HG02870 (cell line): ENCODE data around the gene FYB2.

Experiments used
- ATAC-seq: cut with Tn5 transposase; IDR thresholded peaks from one replicate; pipeline ENCODE4 v1.9.1; 2021; ENCODE audit warnings: mild to moderate bottlenecking, moderate library complexity; ENCODE audit not compliant: unreplicated experiment

Gene FYB2, protein sequence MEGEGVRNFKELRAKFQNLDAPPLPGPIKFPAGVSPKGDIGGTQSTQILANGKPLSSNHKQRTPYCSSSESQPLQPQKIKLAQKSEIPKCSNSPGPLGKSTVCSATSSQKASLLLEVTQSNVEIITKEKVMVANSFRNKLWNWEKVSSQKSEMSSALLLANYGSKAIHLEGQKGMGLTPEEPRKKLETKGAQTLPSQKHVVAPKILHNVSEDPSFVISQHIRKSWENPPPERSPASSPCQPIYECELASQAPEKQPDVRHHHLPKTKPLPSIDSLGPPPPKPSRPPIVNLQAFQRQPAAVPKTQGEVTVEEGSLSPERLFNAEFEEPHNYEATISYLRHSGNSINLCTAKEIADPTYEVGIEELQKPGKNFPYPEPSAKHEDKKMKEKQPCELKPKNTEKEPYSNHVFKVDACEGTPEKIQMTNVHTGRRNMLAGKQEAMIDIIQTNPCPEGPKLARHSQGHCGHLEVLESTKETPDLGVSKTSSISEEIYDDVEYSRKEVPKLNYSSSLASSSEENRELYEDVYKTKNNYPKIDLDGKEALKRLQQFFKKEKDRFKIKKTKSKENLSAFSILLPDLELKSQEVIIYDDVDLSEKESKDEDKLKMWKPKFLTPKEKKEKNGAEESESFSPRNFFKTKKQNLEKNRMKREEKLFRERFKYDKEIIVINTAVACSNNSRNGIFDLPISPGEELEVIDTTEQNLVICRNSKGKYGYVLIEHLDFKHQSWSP

DNA sequence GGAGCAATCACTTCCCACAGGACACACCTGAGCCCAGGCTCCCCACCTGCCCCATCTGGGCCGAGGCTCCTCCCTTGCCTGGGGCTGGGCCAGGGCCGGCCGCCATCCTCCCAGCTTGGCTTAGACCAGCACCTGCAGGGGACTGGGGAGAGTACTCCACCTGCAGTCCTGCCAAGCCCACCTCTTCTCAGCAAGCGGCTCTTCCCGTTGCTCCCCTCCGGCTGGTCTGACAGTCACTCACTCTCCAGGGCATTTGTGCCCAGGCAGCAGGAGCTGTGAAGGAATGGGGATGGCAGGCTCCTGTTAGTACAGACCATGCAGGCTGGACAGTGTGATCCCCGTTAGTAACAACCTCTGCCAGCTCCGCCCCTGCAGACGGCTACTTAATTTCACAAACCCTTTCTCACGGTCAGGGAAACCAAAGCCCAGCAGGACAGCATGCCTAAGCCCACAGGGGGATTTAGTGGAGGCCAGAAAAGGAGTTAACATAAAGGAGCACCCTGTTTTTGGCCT is at the start of gene FYB2:
Gene FYB2 (minus strand): TSS at position 18 of the 513 bp plus-strand sequence. CDS start 114 bp downstream, outside the sequence.
- ATAC-seq = no peak

DNA sequence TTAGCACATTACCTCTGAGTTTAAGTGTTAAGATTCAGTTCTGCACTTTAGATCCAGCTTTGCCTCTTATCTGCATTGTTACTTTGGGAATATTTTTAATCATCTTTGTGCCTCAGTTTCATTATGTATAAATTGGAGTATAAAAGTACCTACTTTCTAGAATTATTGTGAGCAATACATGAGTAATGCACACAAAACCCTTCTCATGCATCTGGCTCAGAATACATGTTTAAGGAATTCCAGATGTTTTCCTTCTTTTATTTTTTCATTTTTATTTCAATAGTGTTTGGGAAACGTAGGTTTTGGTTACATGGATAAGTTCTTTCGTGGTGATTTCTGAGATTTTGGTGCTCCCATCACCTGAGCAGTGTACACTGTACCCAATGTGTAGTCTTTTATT is 49.6 kb upstream of the FYB2 start:
- ATAC-seq = no peak

DNA sequence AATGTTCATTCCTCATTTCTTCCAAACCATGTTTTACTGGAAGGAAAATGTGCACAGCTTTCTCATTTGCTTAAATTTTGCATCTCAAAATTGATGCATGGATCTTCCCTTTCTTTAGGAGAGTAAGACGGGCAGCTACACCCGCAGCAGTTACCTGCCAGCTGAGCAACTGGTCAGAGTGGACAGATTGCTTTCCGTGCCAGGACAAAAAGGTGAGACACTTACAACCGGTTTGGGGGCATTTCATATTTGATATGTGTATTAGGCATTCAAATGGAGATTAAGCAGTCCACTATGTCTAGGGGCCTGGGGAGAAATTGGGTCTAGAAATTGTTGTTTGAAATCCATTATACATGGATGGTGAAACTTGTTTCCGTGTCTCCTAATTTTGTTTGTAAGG is 48.3 kb upstream of the FYB2 start:
- no peak for ATAC-seq

DNA sequence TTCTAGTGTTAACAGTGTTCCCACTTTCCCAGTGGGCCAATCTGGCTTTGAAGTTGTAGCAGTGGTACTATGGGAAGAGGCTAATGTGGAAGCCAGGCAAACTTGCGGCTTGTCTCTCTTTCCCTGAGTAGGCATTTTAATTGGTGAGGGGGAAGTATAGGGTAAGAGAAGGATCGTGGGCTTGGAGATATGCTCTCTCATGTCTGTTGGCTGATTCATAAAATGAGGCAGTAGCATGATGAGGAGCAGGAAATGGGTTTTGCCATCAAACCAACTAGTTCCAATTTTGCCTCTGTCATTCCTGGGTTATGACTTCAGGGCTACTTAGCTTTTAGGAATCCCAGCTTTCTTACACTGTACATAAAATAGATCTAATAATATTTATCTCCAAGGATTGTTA is 47.5 kb upstream of the FYB2 start:
- no peak for ATAC-seq

DNA sequence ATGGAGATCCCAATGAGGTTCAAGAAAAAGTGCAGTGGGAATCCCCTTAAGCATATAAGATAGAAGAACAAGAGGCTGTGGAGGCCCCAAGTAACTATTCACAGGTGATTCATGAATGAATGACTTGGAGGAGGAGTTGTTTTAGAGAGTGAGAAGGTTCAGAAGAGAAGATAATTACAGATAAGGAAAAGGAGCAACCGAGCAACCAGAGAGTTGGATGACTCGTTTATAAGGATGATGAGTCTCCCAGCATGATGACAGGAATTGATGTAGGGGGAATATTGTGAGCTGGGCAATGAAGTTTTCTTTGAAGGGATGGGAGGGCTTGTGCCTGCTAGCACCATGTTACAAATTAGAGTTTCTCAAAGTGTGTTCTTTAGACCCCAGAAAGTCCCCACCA is 45.2 kb upstream of the FYB2 start:
- ATAC-seq = no peak

DNA sequence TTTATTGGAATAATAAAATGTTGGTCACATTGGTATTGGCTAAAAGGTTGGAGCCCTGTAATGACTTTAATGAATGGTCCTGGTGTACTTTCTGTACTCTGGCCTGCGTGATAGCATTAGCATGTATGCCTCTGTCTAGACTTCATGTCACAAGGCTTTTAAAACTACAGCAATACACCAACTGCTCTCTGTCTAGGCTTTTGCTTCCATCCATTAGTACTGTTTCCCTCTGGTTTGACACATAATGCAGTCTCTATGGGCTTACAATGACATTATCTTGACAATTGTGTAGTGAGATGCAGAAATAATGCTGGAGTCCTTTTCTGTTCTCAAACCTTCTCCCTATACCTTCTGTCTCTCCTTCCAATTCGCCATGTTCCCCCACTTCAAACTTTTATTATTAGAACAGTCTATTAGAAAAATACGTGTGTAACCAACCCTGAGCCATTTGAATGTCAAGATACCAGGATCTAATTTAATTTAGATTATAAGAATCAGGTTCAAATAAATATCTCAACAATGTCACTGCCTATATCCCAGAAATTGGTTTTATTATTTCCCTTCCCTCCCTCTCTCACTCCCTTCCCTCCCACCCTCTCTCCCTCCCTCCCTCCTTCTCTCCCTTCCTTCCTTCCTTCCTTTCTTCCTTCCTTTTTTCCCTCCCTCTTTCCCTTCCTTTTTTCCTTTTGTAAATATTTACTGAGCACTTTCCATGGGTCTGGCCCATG is 44.2 kb upstream of the FYB2 start:
- no peak for ATAC-seq

DNA sequence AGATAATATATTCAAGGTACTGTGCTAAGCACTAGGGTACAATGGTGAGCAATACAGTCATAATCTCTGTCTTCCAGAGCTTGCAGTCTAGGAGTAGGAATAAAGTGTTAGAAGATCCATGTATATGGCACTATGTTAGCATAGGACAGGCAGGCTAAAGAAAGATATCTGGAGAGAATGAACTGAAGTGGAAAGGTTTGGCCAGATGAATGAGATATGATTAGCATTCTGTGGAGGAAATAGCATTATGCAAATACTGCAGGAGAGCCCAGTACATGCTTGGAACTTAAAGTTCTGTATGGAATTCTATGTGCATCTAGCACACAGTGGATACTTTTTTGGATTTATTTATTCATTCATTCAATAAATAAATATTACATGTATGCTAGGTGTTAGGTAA is 40.1 kb upstream of the FYB2 start:
- ATAC-seq = no peak

DNA sequence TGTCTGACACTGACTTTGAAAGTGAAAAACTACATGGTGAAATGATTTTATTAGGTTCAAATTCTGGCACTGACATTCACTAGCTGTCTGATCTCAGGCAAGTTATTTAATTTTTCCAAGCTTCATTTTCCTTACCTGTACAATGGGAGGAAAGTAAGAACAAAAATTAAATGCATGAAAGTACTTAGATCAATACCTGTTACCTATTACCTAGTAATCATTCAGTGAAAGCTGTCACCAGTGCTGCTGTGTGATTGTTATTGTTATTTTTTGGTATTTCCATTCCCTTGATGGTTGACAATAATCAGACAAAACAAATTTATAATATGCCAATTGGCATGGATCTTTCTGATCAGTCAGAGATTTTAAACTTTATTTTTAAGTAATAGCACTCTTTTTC is 37.0 kb upstream of the FYB2 start:
- no peak for ATAC-seq

DNA sequence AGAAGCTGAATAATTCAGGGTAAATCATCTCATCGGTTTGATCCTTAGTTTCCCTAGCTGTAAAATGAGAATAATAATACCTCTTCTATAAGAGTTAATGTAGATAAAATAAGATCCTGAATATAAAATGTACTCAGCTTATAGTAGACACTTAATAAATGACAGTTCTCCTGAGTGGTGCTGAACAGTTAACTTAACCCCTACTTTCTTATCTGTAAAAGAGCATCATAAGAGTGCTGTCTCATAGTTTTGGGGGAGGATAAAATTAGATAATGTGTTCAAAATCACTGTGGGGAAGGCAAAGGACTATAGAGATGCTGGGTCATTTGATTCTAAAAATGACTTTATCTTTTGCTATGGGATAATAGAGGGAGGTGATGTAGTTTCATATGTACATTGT is 36.0 kb upstream of the FYB2 start:
- no peak for ATAC-seq

DNA sequence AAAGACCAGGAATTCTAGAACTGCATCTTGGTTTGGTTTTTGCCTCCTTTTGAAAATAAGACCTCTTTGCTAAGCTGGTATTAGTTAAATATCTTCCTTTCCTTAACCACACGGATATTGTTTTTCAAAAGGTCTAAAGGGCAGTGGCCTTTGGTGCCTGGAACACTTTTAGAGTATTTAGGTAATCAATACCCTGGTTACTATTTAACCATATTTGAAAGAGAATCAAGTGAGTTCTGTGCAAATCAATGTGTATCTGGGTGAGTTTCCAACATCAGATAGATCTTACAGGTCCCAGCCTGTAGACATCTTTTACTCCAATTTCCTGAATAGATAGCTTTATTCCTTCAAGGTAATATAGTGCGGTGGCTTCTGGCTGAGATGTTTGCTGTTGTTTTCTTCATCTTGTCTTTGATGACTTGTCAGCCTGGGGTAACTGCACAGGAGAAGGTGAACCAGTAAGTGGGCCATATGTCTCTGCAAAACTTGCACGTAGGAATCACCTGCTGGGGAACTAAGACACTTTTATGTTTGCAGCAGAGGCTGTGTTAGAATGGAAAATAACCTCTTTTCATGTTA is 35.4 kb upstream of the FYB2 start, which contains the start of gene C8A:
Gene C8A (plus strand): TSS at position 277 of the 579 bp plus-strand sequence. CDS start 105 bp downstream, at position 382.
- ATAC-seq = no peak

DNA sequence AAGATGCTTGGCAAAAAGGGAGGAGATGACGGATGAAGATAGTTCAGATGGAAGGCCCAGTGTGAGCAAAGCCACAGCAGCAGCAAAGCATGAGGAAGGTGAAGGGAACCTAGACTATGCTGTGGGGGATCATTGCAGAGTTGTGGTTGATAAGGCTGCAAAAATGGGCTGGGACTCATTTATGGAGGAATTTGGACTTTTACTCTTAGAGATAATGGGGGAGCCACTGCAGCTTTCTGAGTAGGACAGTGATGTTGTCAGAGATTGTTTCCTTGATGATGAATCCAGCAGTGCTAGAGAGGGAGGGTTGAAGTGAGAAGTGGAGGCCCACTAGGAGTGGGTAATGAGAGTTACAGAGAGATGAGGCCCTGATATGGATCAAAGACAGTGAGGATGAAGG is 33.3 kb upstream of the FYB2 start:
- no peak for ATAC-seq

DNA sequence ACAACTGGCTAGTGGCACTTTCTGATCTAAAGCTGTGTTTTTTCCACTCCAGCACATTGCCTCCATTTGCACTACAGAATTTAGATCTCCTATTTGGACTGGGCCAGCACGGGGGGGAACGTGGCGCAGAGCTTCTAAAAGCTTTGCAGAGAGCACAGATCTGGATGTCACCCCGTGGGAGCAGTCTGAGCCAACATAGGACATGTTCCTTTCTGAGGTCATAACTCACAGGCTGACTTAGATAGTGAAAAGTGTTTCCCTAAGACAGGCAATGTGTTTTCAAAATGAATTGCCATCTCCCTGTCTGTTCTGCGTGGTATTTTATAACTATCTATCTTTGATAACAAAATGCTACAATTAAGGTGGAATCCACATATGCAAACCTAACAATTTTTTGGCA is 31.7 kb upstream of the FYB2 start:
- no peak for ATAC-seq

DNA sequence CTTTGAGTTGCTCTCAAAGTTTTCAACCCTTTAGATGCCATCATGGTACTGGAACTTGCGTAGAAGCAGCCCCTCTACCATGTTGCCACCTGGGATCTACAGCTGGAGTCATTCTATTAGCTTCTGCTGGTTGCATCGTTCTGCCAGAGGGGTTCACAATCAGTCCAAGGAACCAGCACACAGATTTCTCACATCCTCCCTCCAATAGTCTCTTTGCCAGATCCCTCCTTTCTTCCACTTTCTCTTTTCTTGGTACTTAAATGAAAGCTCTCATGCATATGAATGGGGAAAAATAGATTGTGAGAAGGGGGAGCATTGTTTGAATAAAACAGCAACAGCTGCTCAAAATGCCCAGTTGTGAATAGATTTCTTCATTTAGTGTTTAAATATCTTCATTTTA is 31.2 kb upstream of the FYB2 start:
- ATAC-seq = no peak

DNA sequence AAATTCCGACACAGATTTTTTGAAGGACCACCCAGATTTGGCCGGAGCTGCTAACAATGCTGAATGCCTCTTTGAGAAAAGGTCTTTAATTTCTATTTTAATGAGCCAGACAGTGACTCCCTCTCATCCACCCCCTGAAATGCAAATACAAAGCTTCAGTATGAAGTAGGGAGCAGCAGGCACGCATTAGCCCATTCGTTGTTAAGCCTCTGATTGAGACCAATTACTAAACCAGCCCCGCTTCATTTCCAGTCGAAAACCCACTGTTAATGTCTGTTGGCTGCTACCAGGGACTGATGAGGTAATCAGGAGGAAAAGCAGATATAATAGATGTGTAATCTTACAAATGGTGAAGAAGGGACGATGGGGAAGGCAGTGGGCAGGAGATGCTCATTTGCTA is 30.5 kb upstream of the FYB2 start:
- ATAC-seq = no peak

DNA sequence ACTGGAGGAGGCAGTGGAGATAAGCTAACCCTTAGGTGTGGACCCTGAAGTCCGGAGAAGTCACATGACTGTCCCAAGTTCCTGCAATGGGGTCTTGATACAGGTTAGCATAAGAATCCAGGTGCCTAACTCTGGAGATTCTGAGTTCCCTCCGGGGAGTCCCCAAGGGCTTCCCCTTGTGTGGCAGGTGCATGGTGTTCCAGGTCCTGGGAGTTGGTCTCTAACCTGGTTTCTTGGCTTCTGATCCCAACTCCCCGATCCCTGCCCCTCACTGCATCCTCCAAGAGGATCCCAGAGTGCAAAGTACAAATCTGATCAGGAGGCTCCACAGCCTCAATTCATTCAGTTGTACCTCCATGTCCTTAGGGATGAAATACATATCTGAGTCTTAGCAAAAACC is 26.1 kb upstream of the FYB2 start:
- no peak for ATAC-seq

DNA sequence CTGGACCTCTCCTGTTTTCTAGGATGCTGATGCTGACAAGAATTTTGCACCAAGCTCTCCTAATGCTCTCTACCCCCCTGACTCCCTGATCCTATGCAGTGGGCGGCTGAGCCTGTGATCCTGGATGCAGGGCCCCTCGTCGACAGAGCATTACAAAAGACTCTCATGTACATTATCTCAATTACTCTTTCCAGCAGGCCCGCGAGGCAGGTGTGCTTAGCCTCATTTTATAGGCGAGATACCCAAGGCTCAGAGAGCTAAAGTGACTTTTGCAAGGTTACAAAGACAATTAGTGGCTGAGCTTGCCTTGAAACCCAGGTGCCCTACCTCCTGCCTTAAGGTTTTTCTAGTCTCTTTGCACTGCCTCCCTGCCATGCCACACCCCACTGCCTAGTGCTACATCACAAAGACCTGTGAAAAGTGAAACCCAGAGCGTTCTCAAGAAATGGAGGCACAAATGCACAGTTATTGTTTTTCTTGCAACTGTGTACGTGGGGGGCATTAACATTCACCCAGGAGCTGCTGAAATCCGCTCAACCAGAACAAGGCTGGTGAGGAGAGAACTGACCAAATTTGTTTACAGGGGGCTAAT is 25.4 kb upstream of the FYB2 start:
- ATAC-seq = no peak

DNA sequence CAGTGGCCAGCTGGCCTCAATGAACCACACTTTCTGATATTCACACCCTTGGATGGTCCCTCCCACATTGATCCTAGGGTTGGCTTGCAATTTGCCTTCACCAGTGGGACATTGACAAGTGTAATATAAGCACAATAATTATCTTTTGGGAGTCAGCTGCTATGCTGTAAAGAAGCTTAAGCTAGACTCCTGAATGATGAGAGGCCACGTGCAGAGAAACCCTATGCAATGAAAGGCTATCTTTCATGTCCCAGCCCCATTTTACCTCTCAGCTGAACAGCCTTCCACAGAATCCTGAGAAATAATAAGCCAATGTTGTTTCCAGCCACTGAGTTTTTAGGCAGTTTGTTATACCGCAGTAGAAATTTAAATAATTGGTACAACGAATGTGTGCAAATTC is 24.3 kb upstream of the FYB2 start:
- no peak for ATAC-seq

DNA sequence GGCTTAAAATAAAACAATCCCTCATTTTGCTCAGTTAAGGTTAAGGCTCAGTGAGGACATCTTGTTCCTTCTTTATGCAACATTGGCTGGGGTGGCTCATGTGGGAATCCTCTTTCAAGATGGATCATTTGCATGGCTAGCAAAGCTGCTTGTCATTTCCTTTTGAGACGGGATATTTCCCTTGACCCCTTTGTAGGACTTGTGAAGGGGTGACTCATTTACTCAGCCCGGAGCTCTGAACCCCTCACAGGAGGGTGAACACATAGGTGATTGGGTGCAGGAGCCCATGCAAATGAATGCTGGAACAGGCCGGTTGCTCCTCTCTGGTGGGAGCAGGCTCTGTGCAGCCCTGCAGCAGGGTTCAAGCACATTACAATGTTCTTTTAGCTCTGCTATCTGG is 19.6 kb upstream of the FYB2 start:
- no peak for ATAC-seq

DNA sequence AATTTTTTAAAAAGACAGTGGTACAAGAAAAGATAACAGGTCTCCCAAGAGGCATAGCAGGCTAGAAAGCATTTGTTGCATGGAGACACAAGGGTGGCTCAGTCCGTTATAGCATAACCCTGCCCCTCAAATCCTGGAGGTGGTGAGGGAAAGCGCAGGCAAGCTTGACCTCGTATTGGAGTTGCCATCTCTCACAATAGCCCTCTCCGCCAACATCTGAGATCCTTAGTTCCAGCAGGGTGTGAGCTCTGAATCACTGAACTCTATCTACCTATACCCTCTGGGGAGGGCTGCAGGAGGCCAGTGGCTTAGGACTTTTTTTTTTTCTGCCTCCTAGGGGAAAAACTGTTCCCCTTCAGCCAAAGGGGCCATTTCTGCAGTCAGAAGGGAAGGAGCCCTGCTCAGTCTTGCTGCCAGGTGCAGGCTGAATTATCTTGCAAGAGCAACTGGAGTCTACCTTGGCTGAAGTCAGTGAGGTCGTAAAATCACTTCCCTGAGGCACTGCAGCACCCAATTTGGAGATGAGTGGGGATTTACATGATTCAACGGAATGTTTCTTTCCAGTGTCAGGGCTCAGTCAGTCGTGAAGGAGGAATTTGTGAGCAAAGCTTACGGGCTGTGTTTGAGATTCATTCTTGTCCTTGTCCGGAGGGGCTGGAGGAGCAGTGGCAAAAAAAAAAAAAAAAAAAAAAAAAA is 18.2 kb upstream of the FYB2 start:
- no peak for ATAC-seq

DNA sequence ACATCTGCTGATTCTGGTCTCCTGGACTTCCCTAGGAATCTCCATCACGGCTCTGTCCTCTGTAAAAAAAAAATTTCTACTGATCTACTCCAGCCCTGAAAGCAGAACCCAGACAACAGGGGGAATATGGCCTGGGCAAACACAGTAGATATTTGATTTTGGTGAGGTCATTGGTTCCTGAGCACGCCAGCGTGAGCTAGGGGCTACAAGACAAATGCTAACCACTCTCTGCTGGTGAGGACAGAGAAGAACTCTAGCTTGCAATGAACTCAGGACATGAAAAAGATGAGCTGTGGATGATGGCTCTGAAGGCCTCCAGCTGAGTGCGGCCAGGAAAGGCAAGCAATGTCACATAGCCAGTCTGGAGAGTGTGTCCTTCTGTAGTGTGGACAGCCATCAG is 17.2 kb upstream of the FYB2 start:
- ATAC-seq = no peak
